Measurements from ENCODE around the gene THNSL1.

The THNSL1 gene

GRCh38 chr10:25049966-25050365 lies 33.6 kb downstream of the THNSL1 start:
- H3K4me3 ChIP-seq (ENCODE audit: low read depth, low read length) = no peak overlapping the region
- DNase-seq (ENCODE audit: low read depth) = no peak

- no peak for DNase-seq (ENCODE audit: low read depth)
These were observed 34.0 kb downstream of the THNSL1 start for GRCh38 chr10:25050402-25050801.

GRCh38 chr10:25052012-25052411 lies 35.6 kb downstream of the THNSL1 start:
- no peak overlapping the region for H3K4me3 ChIP-seq (ENCODE audit: low read depth, low read length)
- no peak for DNase-seq (ENCODE audit: low read depth)

More at GRCh38 chr10:25050402-25050801, 34.0 kb downstream of the THNSL1 start:
- no peak overlapping the region for H3K4me3 ChIP-seq (ENCODE audit: low read depth, low read length)

- no peak overlapping the region for H3K4me3 ChIP-seq (ENCODE audit: low read depth, low read length)
- DNase-seq (ENCODE audit: low read depth) = no peak
These were observed 40.3 kb downstream of the THNSL1 start for GRCh38 chr10:25056726-25057125.

- no peak overlapping the region for H3K4me3 ChIP-seq (ENCODE audit: low read depth, low read length)
- DNase-seq (ENCODE audit: low read depth) = no peak
These were observed 41.5 kb downstream of the THNSL1 start for GRCh38 chr10:25057886-25058285.

GRCh38 chr10:25059990-25060389 lies 43.6 kb downstream of the THNSL1 start:
- no peak overlapping the region for H3K4me3 ChIP-seq (ENCODE audit: low read depth, low read length)
- DNase-seq (ENCODE audit: low read depth) = peak; percentile 64

- H3K4me3 ChIP-seq (ENCODE audit: low read depth, low read length) = no peak overlapping the region
- no peak for DNase-seq (ENCODE audit: low read depth)
These were observed 44.7 kb downstream of the THNSL1 start for GRCh38 chr10:25061125-25061524.

GRCh38 chr10:25061711-25062449 lies 45.5 kb downstream of the THNSL1 start:
- no peak overlapping the region for H3K4me3 ChIP-seq (ENCODE audit: low read depth, low read length)
- DNase-seq (ENCODE audit: low read depth) = no peak

GRCh38 chr10:25063157-25063556 lies 46.7 kb downstream of the THNSL1 start:
- DNase-seq (ENCODE audit: low read depth) = no peak
- H3K4me3 ChIP-seq (ENCODE audit: low read depth, low read length) = no peak overlapping the region

- H3K4me3 ChIP-seq (ENCODE audit: low read depth, low read length) = no peak overlapping the region
- no peak for DNase-seq (ENCODE audit: low read depth)
These were observed 47.2 kb downstream of the THNSL1 start for GRCh38 chr10:25063644-25064043.

- no peak for DNase-seq (ENCODE audit: low read depth)
These were observed 48.0 kb downstream of the THNSL1 start for GRCh38 chr10:25064401-25064800.

GRCh38 chr10:25065761-25066476 lies 49.5 kb downstream of the THNSL1 start:
- H3K4me3 ChIP-seq (ENCODE audit: low read depth, low read length) = no peak overlapping the region
- no peak for DNase-seq (ENCODE audit: low read depth)

More at GRCh38 chr10:25064401-25064800, 48.0 kb downstream of the THNSL1 start:
- H3K4me3 ChIP-seq (ENCODE audit: low read depth, low read length) = no peak overlapping the region

GRCh38 chr10:25068152-25069058 lies 52.0 kb downstream of the THNSL1 start:
- peak; percentile 29 for DNase-seq (ENCODE audit: low read depth)
- H3K4me3 ChIP-seq (ENCODE audit: low read depth, low read length) = no peak overlapping the region

- no peak overlapping the region for H3K4me3 ChIP-seq (ENCODE audit: low read depth, low read length)
- DNase-seq (ENCODE audit: low read depth) = no peak
These were observed 54.8 kb downstream of the THNSL1 start for GRCh38 chr10:25071227-25071626.

GRCh38 chr10:25072786-25073185 lies 56.4 kb downstream of the THNSL1 start:
- DNase-seq (ENCODE audit: low read depth) = no peak
- H3K4me3 ChIP-seq (ENCODE audit: low read depth, low read length) = no peak overlapping the region

GRCh38 chr10:25075825-25076224 lies 59.4 kb downstream of the THNSL1 start:
- H3K4me3 ChIP-seq (ENCODE audit: low read depth, low read length) = no peak overlapping the region

More at GRCh38 chr10:25075825-25076224, 59.4 kb downstream of the THNSL1 start:
- no peak for DNase-seq (ENCODE audit: low read depth)
